Measurements from ENCODE around the gene KRTAP4-1.
"Not testable (repeated sequence)": the region's sequence is repeated elsewhere in the genome, so short reads cannot be mapped to it uniquely, and the experiment has no call there.

The KRTAP4-1 gene

GRCh38 chr17:41184480-41184961 is at the start of gene KRTAP4-1:
TSS of gene KRTAP4-1 (minus strand) at chr17:41184911. CDS start at chr17:41184854, 57 bp downstream.
- DNase-seq = no peak

DNA sequence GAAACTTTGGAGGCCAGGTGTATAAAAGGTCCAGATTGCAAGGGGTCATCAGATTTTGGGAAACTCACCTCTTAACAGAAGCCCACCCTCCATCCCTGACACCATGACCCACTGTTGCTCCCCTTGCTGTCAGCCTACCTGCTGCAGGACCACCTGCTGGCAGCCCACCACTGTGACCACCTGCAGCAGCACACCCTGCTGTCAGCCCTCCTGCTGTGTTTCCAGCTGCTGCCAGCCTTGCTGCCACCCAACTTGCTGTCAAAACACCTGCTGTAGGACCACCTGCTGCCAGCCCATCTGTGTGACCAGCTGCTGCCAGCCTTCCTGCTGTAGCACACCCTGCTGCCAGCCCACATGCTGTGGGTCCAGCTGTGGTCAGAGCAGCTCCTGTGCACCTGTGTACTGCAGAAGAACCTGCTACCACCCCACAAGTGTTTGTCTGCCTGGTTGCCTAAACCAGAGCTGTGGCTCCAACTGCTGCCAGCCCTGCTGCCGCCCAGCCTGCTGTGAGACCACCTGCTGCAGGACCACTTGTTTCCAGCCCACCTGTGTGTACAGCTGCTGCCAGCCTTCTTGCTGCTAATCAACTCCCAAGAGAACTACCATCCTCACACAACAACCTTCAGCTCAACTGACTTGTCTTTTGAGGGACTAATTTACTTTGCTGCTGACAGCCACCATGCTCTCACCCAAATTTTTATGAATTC is 47.8 kb upstream of the KRTAP4-1 start, which contains the start of gene KRTAP9-3:
TSS of gene KRTAP9-3 (plus strand) at position 51 of the 707 bp plus-strand sequence. CDS start at position 104, 53 bp downstream.
- DNase-seq = not testable (repeated sequence)

DNA sequence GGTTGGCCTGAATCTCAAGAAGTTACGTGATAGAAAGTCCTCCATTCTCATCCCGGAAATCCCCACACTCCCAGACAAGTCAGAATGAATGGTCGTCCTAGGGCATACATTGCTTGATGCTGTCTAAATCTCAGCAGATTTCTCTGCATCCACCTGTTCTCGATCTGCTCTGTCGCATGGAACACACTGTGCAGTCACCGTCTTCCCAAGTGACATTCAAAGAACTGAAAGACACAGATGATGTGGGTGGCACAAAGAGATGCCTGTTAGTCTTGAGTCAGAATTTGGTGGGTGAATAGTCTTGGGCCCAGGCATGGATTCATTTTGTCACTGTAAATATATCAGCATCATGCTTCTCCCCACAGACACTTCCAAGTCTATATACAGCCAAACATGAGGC is 47.0 kb upstream of the KRTAP4-1 start:
- no peak for DNase-seq

GRCh38 chr17:41230094-41230493 is 45.4 kb upstream of the KRTAP4-1 start:
- DNase-seq = no peak

- not testable (repeated sequence) for DNase-seq
Measured at GRCh38 chr17:41226598-41227095, 41.9 kb upstream of the KRTAP4-1 start, which contains the start of gene KRTAP9-2. TSS of gene KRTAP9-2 (plus strand) at chr17:41226648. CDS start at chr17:41226655, 7 bp downstream.

GRCh38 chr17:41226051-41226450 is 41.3 kb upstream of the KRTAP4-1 start:
- no peak for DNase-seq

- DNase-seq = no peak
Measured at GRCh38 chr17:41223821-41224220, 39.1 kb upstream of the KRTAP4-1 start.

DNA sequence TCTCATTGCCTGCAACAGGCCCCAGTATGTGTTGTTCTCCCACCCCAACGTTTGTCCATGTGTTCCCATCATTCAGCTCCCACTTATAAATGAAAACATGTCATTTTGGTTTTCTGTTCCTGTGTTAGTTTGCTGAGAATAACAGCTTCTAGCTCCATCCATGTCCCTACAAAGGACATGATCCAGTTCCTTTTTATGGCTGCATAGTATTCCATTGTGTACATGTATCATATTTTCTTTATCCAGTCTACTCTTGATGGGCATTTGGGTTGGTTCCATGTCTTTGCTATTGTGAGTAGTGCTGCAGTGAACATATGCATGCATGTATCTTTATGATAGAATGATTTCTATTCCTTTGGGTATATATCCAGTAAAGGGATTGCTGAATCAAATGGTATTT is 31.0 kb upstream of the KRTAP4-1 start:
- DNase-seq = no peak

DNA sequence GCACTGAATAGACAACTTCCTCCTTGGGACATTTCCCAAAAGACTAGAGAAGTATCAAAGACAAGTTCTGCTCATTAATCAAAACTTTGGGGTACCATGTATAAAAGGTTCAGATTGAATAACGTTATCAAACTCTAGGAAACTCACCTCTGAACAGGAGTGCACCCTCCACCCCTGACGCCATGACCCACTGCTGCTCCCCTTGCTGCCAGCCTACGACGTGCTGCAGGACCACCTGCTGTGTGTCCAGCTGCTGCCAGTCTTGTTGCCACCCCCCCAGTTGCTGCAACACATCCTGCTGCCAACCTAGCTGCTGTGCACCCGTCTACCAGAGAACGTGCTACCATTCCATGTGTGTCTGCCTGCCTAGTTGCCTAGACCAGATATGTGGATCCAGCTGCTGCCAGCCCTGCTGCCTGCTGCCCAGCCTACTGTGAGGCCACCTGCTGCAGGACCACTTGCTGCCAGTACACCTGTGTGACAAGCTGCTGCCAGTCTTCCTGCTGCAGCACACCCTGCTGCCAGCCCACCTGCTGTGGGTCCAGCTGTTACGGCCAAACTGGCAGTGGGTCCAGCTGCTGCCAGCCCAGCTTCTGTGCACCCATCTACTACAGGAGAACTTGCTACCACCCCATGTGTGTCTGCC is 27.9 kb upstream of the KRTAP4-1 start:
- DNase-seq = no peak

- DNase-seq = no peak
Measured at GRCh38 chr17:41211845-41212466, 27.2 kb upstream of the KRTAP4-1 start.

DNA sequence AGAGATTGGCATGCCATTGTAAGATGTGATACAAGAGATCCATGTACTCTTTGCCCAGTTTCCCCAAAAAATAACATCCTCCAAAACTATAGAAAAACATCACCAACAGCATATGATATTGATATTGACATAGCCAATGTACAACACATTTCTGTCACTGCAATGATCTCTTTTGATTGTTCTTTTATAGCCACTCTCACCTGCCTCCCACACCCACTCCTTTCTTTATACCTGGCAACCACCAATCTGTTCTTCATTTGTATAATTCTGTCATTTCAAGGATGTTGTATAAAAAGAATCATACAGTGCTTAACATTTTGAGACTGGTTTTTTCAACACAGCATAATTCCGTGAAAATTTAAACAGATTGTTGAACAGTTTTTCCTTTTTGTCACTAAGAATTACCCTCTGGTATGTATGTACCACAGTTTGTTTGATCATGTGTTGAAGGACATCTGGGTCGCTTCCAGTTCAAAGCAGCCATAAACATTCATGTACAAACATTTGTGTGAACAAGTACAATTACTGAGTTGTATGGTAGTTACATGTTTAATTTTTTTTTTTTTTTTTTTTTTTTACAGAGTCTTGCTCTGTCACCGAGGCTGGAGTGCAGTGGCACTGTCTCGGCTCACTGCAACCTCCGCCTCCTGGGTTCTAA is 14.8 kb upstream of the KRTAP4-1 start:
- no peak for DNase-seq

DNA sequence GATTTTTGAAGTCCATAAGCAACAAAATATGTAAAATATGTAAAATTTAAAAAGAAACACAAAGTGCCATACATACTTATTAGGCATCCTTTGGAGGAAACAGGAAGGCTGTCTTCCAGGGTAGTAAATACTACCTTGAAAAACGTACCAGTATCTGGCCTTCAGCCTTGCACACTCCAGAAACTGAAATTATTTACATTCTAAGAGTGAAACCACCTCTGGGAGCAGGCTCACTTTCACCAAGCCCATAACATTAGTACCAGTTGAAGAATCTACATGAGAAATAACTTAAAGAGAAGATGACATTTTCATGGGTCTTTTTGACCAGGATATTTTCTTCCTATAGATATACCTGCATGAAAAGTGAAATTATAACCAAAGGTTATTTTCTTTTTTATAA is 11.4 kb upstream of the KRTAP4-1 start:
- no peak for DNase-seq

GRCh38 chr17:41190328-41190727 is 5.6 kb upstream of the KRTAP4-1 start:
- no peak for DNase-seq

GRCh38 chr17:41189837-41190318 is 5.2 kb upstream of the KRTAP4-1 start, which contains the start of gene KRTAP9-1:
TSS of gene KRTAP9-1 (plus strand) at chr17:41189887. CDS start at chr17:41189887, 0 bp downstream.
- DNase-seq = not testable (repeated sequence)

- DNase-seq = no peak
Measured at GRCh38 chr17:41186872-41187271, 2.2 kb upstream of the KRTAP4-1 start.

DNA sequence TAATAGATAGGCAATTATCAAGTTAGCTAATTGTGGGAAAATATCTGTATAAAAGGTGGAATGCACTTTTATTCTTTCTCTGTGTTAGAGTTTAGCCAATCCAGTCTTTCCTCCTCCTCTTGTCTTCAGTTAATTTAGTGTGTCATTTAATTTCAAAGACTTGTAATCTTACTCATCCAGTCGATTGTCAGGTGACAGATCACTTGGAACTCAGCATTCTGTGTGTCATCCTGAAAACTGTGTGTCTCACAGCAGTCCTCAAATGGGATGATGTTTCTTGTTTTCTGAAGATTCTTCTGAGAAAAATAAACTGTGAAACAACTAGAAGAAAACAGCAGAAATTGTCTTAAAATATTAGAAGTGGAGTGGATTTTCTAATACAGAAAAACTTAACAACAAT is 290 bp upstream of the KRTAP4-1 start:
- no peak for DNase-seq

DNA sequence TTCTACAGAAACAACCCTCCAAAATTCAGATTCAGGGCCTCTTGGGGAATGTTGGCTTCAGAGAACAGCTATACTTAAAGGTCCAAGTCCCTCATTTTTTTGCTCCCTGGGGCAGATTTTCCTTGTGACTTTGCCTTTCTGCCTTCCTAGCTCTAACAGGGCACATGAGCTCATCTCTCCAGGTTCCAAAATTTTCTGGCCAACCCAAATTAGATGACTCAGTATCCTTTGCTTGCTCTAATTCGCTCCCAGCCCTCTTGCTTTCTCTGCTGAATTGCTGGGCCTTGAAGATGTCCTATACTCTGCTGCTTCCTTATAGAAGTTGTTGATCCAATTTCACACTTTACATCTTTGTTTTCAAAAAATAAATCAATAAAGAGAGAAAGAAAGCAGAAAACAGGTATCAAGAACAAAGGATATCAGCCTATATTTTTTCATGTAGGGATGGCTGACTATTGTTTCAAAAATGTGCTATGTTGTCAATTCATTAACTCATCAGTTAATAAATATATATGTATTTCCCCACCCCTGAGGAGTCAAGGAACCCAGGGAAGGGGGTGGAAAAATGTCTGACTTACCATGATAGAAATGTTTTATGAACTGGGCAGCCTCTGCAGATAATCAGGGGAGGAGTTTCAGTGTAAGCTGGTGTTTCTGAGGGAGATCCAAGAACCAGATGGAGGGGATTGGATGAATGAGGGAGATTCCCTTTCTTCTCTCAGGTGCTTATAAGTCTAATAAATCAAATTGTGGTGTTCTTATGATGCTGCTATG is 5.7 kb downstream of the KRTAP4-1 start:
- no peak for DNase-seq

DNA sequence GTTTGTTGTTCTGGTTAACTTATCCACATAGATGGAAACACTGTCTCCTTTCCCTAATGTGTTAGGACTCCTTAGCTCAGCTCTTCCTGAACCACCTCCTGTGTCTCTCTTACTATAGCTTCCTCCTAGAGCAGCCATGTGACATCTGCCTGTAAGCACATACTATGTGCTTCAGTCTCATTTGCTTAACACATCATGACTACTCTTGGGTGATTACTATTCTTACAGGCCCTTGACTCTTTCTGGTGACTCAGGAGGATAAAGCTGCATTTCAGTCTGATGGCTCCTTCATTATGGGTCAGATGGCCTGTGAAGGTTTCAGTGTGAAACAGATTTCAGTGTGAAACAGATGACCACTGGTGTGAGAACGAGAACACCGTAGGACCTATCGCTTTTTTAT is 6.4 kb downstream of the KRTAP4-1 start:
- DNase-seq = no peak

GRCh38 chr17:41177727-41178271 is 6.9 kb downstream of the KRTAP4-1 start, which contains the start of gene KRTAP4-2:
TSS of gene KRTAP4-2 (minus strand) at chr17:41178221. CDS start at chr17:41178164, 57 bp downstream.
- no peak for DNase-seq

- DNase-seq = no peak
Measured at GRCh38 chr17:41176744-41177387, 7.8 kb downstream of the KRTAP4-1 start.

DNA sequence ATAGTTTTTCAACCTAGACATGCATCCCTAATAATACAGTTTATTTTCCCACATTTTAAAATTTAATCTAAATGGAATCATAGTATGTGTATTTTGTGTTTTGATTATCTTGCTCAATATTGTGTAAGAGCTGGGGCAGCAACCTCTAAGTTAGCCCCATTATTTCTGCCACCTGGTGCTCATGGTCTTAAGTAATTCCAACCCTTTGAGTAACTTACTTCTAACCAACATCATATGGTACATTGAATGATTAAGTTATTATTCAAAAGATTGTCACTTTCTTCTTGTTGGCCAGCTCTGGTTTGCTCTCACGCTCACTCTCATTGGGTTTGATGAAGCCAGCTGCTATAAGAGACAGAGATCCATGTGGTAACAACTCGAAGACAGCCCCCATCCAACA is 12.8 kb downstream of the KRTAP4-1 start:
- no peak for DNase-seq

All from activated CD4-positive, alpha-beta T cell treated with anti-CD3 and anti-CD28 coated beads, Interleukin-2, amount 50 U/mL, for 1 hour (primary cell).